Retinal pigment epithelial cell (primary cell): ENCODE measurements around the gene NFASC.

ENCODE experiments used
- DNase-seq: peaks from one replicate; pipeline ENCODE4 v3.0.0-alpha.2; 2010; ENCODE audit warnings: low read depth
- H3K4me3 ChIP-seq: 2 replicates; pipeline ENCODE4 v1.5.1; 2011; ENCODE audit warnings: mild to moderate bottlenecking, low read length, control low read depth, moderate library complexity
- TF ChIP-seq, protein P1 (sequence below): conservative IDR thresholded peaks from 2 replicates; pipeline ENCODE4 v1.5.1; 2011; ENCODE audit warnings: low read depth, low read length, control low read depth, inconsistent platforms

The NFASC gene

DNA sequence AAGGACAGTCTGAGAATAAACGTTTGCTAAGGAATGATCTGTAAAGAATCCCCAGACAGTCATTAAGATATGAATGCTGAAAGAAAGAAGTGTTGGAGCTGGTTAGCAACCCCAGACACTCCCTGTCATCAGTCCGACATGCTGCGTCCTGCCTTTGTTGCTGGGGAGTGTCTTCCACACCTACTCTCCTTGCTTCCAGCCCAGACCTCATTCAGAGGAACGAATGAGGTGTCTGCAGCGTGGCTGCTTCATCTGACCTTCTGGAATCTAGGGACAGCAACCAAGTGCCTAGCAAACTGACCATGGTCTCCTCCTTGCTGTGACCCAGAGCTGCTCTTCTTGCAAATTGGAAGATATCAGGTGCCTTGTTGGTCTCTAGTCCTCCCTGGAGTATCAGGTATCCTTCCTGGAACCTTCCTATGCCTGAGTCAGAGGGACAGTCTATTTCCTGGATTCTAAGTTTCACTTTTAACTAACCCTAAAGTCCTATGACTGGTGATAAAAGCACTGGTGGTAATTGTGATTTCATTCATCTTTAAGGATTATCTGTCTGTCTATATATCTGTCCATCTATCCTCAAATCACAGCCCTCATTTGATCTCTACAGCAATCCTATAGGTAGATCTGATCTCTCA is 45.3 kb downstream of the NFASC start:
- TF ChIP-seq, protein P1, sequence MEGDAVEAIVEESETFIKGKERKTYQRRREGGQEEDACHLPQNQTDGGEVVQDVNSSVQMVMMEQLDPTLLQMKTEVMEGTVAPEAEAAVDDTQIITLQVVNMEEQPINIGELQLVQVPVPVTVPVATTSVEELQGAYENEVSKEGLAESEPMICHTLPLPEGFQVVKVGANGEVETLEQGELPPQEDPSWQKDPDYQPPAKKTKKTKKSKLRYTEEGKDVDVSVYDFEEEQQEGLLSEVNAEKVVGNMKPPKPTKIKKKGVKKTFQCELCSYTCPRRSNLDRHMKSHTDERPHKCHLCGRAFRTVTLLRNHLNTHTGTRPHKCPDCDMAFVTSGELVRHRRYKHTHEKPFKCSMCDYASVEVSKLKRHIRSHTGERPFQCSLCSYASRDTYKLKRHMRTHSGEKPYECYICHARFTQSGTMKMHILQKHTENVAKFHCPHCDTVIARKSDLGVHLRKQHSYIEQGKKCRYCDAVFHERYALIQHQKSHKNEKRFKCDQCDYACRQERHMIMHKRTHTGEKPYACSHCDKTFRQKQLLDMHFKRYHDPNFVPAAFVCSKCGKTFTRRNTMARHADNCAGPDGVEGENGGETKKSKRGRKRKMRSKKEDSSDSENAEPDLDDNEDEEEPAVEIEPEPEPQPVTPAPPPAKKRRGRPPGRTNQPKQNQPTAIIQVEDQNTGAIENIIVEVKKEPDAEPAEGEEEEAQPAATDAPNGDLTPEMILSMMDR = no peak
- DNase-seq = no peak
- H3K4me3 ChIP-seq = no peak overlapping the region

DNA sequence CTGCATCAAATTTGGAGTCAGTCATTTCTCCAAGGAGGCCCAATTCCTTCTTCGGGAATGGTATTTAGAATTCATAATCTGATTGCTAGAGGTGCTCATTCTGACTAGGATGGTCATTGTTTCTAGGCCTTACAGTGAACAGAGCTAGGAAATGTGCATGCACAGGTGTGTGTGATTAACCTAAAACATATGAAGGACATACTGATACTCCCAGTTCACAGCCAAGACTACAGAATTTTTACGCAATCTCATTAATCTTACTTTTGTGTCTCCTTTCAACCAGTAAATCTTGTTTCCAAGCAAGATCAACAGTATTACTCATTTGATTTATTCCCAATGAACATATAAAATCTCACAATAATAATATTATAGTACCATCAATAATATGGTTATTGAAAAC is 47.1 kb downstream of the NFASC start:
- TF ChIP-seq, protein P1 = no peak
- H3K4me3 ChIP-seq = no peak overlapping the region

DNA sequence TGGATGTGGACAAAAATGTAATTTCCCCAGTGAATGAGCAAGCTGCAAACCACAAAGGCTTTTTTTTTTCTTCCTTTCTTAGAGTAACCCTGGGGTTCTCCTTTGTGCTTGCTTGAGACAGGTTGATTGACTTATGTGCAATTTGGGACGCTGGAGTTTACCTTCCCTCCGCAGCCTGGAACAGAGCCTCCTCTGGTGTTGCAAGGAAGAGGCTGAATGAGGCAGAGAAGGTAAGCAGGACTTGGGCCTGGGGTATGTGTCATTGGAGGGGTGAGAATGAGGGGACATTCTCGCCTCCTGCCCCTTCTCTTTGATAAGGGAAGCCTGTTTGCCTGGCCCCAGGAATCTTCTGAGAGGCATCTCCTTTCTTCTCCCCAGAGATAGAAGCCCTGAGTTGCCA is 49.8 kb downstream of the NFASC start:
- no peak overlapping the region for H3K4me3 ChIP-seq
- DNase-seq = no peak
- TF ChIP-seq, protein P1 = no peak

More for the DNA sequence above, 47.1 kb downstream of the NFASC start:
- DNase-seq = no peak

DNA sequence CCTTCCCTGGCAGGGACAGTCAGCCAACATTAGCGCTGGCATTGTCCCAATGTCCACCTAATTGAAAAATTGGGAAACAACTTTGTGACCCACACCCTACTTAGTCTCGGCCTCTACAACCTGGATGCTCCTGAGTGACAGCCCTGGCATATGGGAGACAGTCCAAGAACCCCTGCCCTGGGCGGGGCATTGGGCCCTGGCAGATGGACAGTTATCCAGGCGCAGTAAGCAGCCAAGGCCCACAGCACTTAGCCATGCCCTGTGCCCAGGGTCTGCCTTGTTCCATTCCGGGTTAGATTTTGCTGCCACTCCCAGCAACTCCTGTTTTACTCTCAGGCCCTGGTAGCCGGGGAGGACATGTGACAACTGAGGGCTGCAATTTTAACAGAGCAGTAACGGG is 50.3 kb downstream of the NFASC start:
- no peak overlapping the region for H3K4me3 ChIP-seq
- DNase-seq = no peak
- TF ChIP-seq, protein P1 = no peak

DNA sequence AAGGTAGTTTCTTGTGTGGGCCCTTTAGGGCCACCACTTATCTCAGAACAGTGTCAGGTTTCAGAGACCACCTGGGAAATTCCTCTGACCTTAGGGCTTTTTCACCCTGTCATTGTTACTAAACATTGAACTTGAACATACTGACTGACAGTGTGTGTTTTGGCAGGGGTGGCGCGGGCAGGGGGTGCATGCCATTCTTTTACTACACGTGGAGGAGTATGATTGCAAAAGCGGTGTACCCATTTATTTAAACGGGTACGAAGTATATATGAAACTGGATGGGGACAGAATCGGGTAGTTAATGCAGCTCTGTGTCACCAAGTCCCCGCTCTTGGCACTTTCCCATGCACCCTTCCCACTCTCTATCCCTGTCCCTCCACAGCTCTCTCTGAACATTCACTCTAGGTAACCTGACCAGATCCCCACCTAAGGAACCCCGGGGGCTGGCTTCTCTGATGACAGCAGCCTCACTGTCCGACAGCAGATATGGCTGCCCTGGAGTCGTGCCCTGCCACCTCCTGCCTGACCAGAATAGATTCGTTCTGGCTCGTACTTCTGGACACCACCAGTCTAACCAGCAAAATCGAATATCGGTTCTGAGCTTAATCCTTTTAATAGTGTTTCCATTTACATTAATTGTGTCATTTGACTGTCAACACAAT is 51.3 kb downstream of the NFASC start:
- DNase-seq = no peak
- TF ChIP-seq, protein P1 = no peak
- H3K4me3 ChIP-seq = no peak overlapping the region

DNA sequence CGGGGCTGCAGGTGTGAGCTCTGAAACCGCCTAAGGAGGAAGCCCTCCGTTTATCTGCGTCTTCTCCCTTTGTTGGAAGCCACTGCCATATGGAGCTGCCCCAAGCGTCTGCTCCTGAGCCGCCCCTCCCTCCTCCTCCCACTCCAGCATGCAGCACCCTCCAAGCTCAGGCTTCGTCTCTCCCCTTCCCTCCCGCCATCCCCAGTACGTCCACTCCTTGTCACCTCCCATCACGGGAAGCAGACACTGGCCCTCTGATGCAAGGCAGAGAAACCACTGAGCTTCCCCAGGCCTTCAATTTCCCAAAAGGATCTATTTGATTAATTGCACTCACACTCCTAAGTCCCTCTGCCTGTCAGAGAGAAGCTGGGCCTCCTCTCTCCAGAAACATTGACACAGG is 52.5 kb downstream of the NFASC start:
- TF ChIP-seq, protein P1 = no peak
- H3K4me3 ChIP-seq = no peak overlapping the region
- DNase-seq = no peak

DNA sequence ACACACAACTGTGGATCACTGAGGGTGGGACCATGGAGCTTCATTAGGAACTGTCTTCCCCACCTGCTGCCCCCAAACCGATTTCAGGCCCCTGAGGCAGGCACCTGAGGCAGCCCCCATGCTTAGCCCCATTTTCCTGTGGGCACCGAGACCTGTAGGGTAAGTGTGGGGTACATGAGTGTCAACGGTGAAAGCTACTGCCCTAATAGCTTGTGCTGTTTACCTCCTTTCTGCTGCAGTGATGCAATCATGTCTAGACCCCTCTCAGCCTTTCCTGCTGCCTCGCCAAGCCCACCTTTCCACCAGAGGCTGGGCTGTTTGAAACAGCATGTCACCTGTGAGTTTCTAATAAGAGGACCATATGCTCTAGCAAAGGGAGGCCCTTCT is 53.0 kb downstream of the NFASC start:
- no peak overlapping the region for H3K4me3 ChIP-seq
- TF ChIP-seq, protein P1 = no peak

More for the DNA sequence above, 53.0 kb downstream of the NFASC start:
- no peak for DNase-seq
